Heart left ventricle (tissue), 16 donors: ENCODE results near the gene MED27. TPM values are rescaled to one million over a fixed set of nuclear protein-coding genes. Genes with fewer than 3 reads are reported as not detected.

Experiments
- ATAC-seq, 4 donors: fragments of 200-7000 bp; cut with Tn5 transposase; one replicate each; pipeline ENCODE4 v1.9.1; 2020 to 2022; ENCODE audit warnings: moderate library complexity in 4 of 4, mild to moderate bottlenecking in 3 of 4, moderate number of reproducible peaks in 1 of 4
- DNase-seq, 5 donors: peaks; one replicate each; pipeline ENCODE4 v3.0.0-alpha.2; 2020
- H3K27ac ChIP-seq, 12 donors: fragments of 200-600 bp; sonication (generic) in 4 of 12; one replicate each; pipeline versions ENCODE4 v1.5.0 to v1.8.0; 2016 to 2022; ENCODE audit warnings: mild to moderate bottlenecking in 2 of 12
- H3K27me3 ChIP-seq, 9 donors: fragments of 200-600 bp; sonication (generic) in 2 of 9; one replicate each; pipeline versions ENCODE4 v1.5.1 to v1.8.0; 2016 to 2022; ENCODE audit warnings: mild to moderate bottlenecking in 3 of 9
- H3K36me3 ChIP-seq, 9 donors: fragments of 200-600 bp; sonication (generic) in 2 of 9; one replicate each; pipeline versions ENCODE4 v1.5.0 to v1.8.0; 2018 to 2022; ENCODE audit warnings: mild to moderate bottlenecking in 2 of 9
- H3K4me1 ChIP-seq, 12 donors: fragments of 200-600 bp; sonication (generic) in 4 of 12; one replicate each; pipeline versions ENCODE4 v1.5.0 to v1.8.0; 2016 to 2022; ENCODE audit warnings: mild to moderate bottlenecking in 3 of 12
- H3K4me3 ChIP-seq, 12 donors: fragments of 200-600 bp; sonication (generic) in 4 of 12; one replicate each; pipeline versions ENCODE4 v1.5.0 to v1.8.0; 2017 to 2022; ENCODE audit warnings: mild to moderate bottlenecking in 9 of 12, moderate library complexity in 4 of 12
- H3K9me3 ChIP-seq, 12 donors: fragments of 200-600 bp; sonication (generic) in 4 of 12; one replicate each; pipeline versions ENCODE4 v1.5.0 to v1.8.0; 2016 to 2022; ENCODE audit warnings: mild to moderate bottlenecking in 1 of 12
- CTCF ChIP-seq, 12 donors: fragments of 200-600 bp; sonication (generic) in 4 of 12; IDR thresholded peaks; one replicate each; pipeline versions ENCODE4 v1.5.0 to v1.8.0; 2018 to 2022; ENCODE audit warnings: antibody characterized with exemption in 12 of 12, mild to moderate bottlenecking in 5 of 12
- POLR2A ChIP-seq, 2 donors: fragments of 450-650 bp; IDR thresholded peaks; one replicate each; pipeline ENCODE4 v1.6.1; 2017; ENCODE audit warnings: antibody characterized with exemption in 2 of 2, mild to moderate bottlenecking in 2 of 2, moderate library complexity in 2 of 2
- WGBS, 4 donors: extraction: QIAGEN DNeasy Blood & Tissue Kit in 2 of 4; methylation state at CpG; one replicate each; pipeline versions ENCODE4 v1.1.5 to v1.1.7; 2013 to 2018; 5-methylcytosine and 5-hydroxymethylcytosine counted together
- intact Hi-C, 10 donors: fragments of 100-400 bp; cut with DNase I; formaldehyde crosslinking; loops; one replicate each; pipeline versions ENCODE4 v1.11.1 to v1.14.2; 2022
- polyA plus RNA-seq, 2 donors: library from polyadenylated mRNA; stranded (reverse); fragments of 200-250 nt; gene quantifications; one replicate each; pipeline ENCODE4 v1.2.3, GENCODE V29; 2013
- total RNA-seq, 9 donors: library from RNA; depleted of rRNA in 2 of 9; stranded (reverse); fragments of >200 nt in 2 of 9; fragmentation: NEBNext Ultra II Directional in 3 of 9; extraction: Animal tissue kit (Norgen Biotek cat#: 25700) in 3 of 9; gene quantifications; one replicate each; pipeline versions ENCODE4 v1.1.0 to v1.2.4, GENCODE V29; 2016 to 2023
- donor health status: ischemic (EF 13 %, LVEDD 7.1; RV severe dilation, severe dysfunction).
- donor health status: healthy with polysubstance abuse.
- donor health status: DM: no; HTN: yes; CAD: no.
- donor health status: DM: no; HTN: no; CAD: no.
- donor health status: ischemic (EF 25% LVEDD 6.9; RV normal size, moderate dysfunction).
- donor health status: ischemic (EF 25% LVEDD 5.7; RV mildly dilated, moderate dysfunction).
- donor health status: healthy.
- donor health status: DM: yes; HTN: yes; CAD: no.
- donor health status: ischemic (EF 35%, LVEDD 5.7; RV mildly dilated, moderate dysfunction).
- donor health status: nonischemic (EF 11% LVEDD 7.7; RV severe dilation, severe dysfunction).
- donor health status: DM: yes; HTN: yes; CAD: no.
- donor health status: PGD.
- donor health status: ischemic (EF 29% LVEDD 5.4; RV normal size, mild dysfunction).
- donor health status: nonischemic (EF 23%, LVEDD 6.1; RV moderate dilation, normal function).

The MED27 gene
- total and polyA plus RNA-seq, 11 donors, result 14.3 to 23.0 (median 15.6) TPM

- intact Hi-C loops, result no loop called here
- no peak for DNase-seq
Observed at GRCh38 chr9:132006677-132007370, 72.8 kb downstream of the MED27 start.

GRCh38 chr9:132005899-132006298 lies 73.8 kb downstream of the MED27 start:
- Histone ChIP-seq H3K27ac (peak overlapping the region in 1 of 12 donors; percentile 34), H3K36me3 (no peaks in the 10 kb centered on the region), H3K4me1 (peaks cover 0 to 21% (median 12%) of the 10 kb centered on the region in 12 donors), H3K9me3 (no peaks in the 10 kb centered on the region), H3K4me3 (no peak overlapping the region), H3K27me3 (no peaks in the 10 kb centered on the region)
- WGBS, 4 donors, result 74 to 85% (median 78%) methylated on average over 6 of the region's 6 CpGs
- intact Hi-C loops, result no loop called here
- ATAC-seq, result peak in 1 of 4 donors; percentile 24
- peak in 1 of 12 donors; percentile 8 for TF ChIP-seq CTCF (IDR thresholded peaks at IDR 0.05)
- no peak for TF ChIP-seq POLR2A (IDR thresholded peaks at IDR 0.05)
- DNase-seq, result no peak

More at GRCh38 chr9:132006677-132007370, 72.8 kb downstream of the MED27 start:
- peaks cover 0 to 21% (median 12%) of the 10 kb centered on the region in 12 donors for H3K4me1 ChIP-seq
- no peaks in the 10 kb centered on the region for H3K9me3 ChIP-seq
- peak in 2 of 4 donors; percentile 20 to 22 for ATAC-seq
- no peak overlapping the region for H3K27ac ChIP-seq
- WGBS, 4 donors, result 71 to 78% (median 75%) methylated on average over 9 of the region's 9 CpGs
- H3K4me3 ChIP-seq, result no peak overlapping the region
- TF ChIP-seq POLR2A (IDR thresholded peaks at IDR 0.05), result no peak
- TF ChIP-seq CTCF (IDR thresholded peaks at IDR 0.05), result no peak
- H3K27me3 ChIP-seq, result no peaks in the 10 kb centered on the region
- no peaks in the 10 kb centered on the region for H3K36me3 ChIP-seq

- intact Hi-C loops, result no loop called here
- no peaks in the 10 kb centered on the region for H3K27me3 ChIP-seq
- no peak overlapping the region for H3K27ac ChIP-seq
- TF ChIP-seq POLR2A (IDR thresholded peaks at IDR 0.05), result no peak
- TF ChIP-seq CTCF (IDR thresholded peaks at IDR 0.05), result no peak
- H3K9me3 ChIP-seq, result no peaks in the 10 kb centered on the region
- no peak overlapping the region for H3K4me3 ChIP-seq
- no peak for ATAC-seq
- DNase-seq, result no peak
- WGBS, 4 donors, result 89 to 94% (median 93%) methylated on average over 5 of the region's 5 CpGs
- H3K4me1 ChIP-seq, result peaks cover 0 to 21% (median 12%) of the 10 kb centered on the region in 12 donors
- H3K36me3 ChIP-seq, result no peaks in the 10 kb centered on the region
Observed at GRCh38 chr9:132004323-132004722, 75.3 kb downstream of the MED27 start.

- Histone ChIP-seq H3K36me3 (no peaks in the 10 kb centered on the region), H3K27me3 (no peaks in the 10 kb centered on the region), H3K4me3 (no peak overlapping the region), H3K9me3 (no peaks in the 10 kb centered on the region), H3K27ac (no peak overlapping the region), H3K4me1 (peaks cover 0 to 21% (median 12%) of the 10 kb centered on the region in 12 donors)
- intact Hi-C loops, result no loop called here
- DNase-seq (no peak), ATAC-seq (no peak)
- 73 to 88% (median 84%) methylated on average over 9 of the region's 9 CpGs for WGBS, 4 donors
- no peak for TF ChIP-seq POLR2A (IDR thresholded peaks at IDR 0.05)
- no peak for TF ChIP-seq CTCF (IDR thresholded peaks at IDR 0.05)
Observed at GRCh38 chr9:132003896-132004295, 75.8 kb downstream of the MED27 start.
